HG03159 (cell line): ENCODE data around the gene KLK14.

Experiments used
- ATAC-seq: cut with Tn5 transposase; IDR thresholded peaks from one replicate; pipeline ENCODE4 v1.9.1; 2021; ENCODE audit warnings: mild to moderate bottlenecking, moderate library complexity; ENCODE audit not compliant: unreplicated experiment

Gene KLK14

GRCh38 chr19:51055866-51056265, 26.8 kb downstream of the KLK14 start:
- ATAC-seq, result no peak

GRCh38 chr19:51047031-51047335, 35.7 kb downstream of the KLK14 start:
- no peak for ATAC-seq

GRCh38 chr19:51044327-51044726, 38.4 kb downstream of the KLK14 start:
- no peak for ATAC-seq

GRCh38 chr19:51043497-51043896, 39.2 kb downstream of the KLK14 start:
- ATAC-seq, result no peak

- ATAC-seq, result no peak
Measured at GRCh38 chr19:51040151-51040550, 42.5 kb downstream of the KLK14 start.

- no peak for ATAC-seq
Measured at GRCh38 chr19:51036519-51036918, 46.2 kb downstream of the KLK14 start.

GRCh38 chr19:51034704-51035103, 48.0 kb downstream of the KLK14 start, which contains the start of gene KLK12:
TSS of gene KLK12 (minus strand) at chr19:51035002. CDS start at chr19:51034621, 381 bp downstream.
- no peak for ATAC-seq

GRCh38 chr19:51031880-51032225, 50.8 kb downstream of the KLK14 start:
- no peak for ATAC-seq

GRCh38 chr19:51031220-51031879, 51.3 kb downstream of the KLK14 start:
- no peak for ATAC-seq

- no peak for ATAC-seq
Measured at GRCh38 chr19:51030631-51031030, 52.1 kb downstream of the KLK14 start.

GRCh38 chr19:51029718-51030117, 53.0 kb downstream of the KLK14 start:
- no peak for ATAC-seq
